HG02970 (cell line): ENCODE results near the gene CYP26B1.

Experiments
- ATAC-seq: cut with Tn5 transposase; IDR thresholded peaks from one replicate; pipeline ENCODE4 v1.9.1; 2021; ENCODE audit warnings: mild to moderate bottlenecking, moderate library complexity, moderate number of reproducible peaks; ENCODE audit not compliant: unreplicated experiment, low FRiP score

The CYP26B1 gene

GRCh38 chr2:72113847-72114692 lies 33.6 kb downstream of the CYP26B1 start:
- ATAC-seq, result no peak

- no peak for ATAC-seq
These were observed 34.4 kb downstream of the CYP26B1 start for GRCh38 chr2:72112981-72113846.

DNA sequence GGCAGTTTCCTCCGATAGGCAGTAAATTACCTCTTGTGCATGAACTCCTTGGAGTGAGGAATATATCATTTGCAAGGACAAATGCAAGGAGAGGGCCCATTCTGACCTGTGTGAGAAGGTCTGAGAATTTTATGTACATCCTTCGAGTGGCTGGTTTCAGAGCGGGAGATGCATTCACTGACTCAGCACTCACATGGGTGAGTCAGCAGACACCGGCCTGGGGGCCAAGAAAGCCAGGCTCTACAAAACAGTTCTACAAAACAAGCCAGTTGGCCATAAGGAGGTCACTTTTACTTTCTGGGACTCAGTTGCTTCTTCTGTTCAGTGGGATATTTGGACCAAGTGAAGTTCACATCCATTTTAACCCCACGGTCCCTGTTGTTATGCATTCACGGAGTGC lies 35.3 kb downstream of the CYP26B1 start:
- ATAC-seq, result no peak

DNA sequence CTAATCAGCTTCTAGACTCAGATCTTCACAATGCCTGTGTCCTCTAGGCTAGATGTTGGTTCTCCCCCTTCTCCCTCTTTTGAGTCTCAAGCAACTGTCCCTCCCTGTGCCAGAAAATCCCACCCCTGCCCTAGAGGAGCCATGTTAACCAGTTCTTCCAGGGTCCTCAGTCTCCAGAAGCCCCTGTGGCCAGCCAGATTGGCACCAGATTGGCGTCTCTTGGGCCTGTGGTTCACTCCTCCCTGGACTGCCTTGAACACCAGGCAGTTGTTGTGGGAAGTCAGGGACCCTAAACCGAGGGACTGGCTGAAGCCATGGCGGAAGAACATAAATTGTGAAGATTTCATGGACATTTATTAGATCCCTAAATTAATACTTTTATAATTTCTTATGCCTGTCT lies 36.6 kb downstream of the CYP26B1 start:
- ATAC-seq, result no peak

GRCh38 chr2:72109904-72110303 lies 37.8 kb downstream of the CYP26B1 start:
- ATAC-seq, result no peak

DNA sequence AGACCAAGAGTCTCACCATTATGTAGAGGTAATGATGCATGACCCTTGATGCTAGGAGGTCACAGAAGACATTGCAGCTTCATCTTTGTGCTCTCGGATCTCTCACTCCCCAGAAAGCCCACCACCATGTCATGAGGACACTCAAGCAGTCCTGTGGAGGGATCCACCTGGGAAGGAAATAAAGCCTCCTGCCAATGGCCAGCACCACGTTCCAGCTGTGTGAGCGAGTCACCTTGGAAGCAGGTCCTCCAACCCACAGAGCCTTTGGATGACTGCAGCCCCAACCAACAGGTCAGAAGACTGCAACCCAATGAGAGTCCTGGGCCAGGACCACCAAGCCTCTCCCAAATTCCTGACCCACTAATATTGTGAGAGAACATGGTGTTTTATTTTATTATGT lies 38.4 kb downstream of the CYP26B1 start:
- no peak for ATAC-seq

- no peak for ATAC-seq
These were observed 39.5 kb downstream of the CYP26B1 start for GRCh38 chr2:72108121-72108520.

DNA sequence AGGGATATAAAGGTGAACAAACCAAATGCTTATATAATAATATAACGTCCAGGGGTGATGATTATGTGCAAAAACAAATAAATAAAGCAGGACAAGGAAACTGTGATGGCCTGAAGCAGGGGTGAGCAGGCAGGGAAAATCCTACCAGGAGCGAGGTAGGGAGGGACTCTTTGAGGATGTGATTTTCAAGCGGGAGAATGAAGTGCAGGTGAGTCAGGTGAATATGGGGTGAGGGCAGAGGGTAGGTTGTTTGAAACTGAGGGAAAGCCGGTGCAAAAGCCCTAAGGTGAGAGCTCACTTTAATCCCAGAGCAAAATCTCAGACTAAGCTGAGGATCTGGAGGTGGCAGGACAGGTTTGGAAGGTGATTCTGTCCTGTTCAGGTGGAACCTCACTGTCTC lies 40.7 kb downstream of the CYP26B1 start:
- no peak for ATAC-seq

GRCh38 chr2:72104821-72105588 lies 42.7 kb downstream of the CYP26B1 start:
- ATAC-seq, result no peak

DNA sequence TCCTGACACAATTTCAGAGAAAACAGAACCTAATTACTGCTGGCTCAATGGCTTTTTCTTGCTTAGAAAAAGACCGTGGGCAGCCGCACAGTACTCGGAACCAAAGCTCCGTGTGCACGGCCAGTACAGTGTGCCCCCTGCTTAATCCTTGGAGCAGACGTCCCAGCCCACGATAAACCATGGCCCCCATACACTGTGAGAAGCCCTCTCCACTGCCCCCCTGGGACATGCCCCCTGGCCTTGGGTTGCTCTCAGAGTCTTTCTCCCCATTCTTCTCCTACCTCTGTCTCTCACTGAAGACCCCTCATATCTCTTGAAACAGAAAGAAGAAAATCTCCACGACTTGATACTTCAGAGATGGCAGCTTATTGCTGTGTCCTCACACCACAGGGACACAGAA lies 44.0 kb downstream of the CYP26B1 start:
- no peak for ATAC-seq

- no peak for ATAC-seq
These were observed 44.5 kb downstream of the CYP26B1 start for GRCh38 chr2:72103161-72103560.

GRCh38 chr2:72098935-72099334 lies 48.7 kb downstream of the CYP26B1 start:
- ATAC-seq, result no peak

- ATAC-seq, result no peak
These were observed 50.4 kb downstream of the CYP26B1 start for GRCh38 chr2:72097276-72097675.

- no peak for ATAC-seq
These were observed 51.5 kb downstream of the CYP26B1 start for GRCh38 chr2:72096181-72096580.

GRCh38 chr2:72095364-72095763 lies 52.3 kb downstream of the CYP26B1 start:
- ATAC-seq, result no peak

- no peak for ATAC-seq
These were observed 53.0 kb downstream of the CYP26B1 start for GRCh38 chr2:72094701-72095100.

GRCh38 chr2:72092111-72092510 lies 55.6 kb downstream of the CYP26B1 start:
- ATAC-seq, result no peak

DNA sequence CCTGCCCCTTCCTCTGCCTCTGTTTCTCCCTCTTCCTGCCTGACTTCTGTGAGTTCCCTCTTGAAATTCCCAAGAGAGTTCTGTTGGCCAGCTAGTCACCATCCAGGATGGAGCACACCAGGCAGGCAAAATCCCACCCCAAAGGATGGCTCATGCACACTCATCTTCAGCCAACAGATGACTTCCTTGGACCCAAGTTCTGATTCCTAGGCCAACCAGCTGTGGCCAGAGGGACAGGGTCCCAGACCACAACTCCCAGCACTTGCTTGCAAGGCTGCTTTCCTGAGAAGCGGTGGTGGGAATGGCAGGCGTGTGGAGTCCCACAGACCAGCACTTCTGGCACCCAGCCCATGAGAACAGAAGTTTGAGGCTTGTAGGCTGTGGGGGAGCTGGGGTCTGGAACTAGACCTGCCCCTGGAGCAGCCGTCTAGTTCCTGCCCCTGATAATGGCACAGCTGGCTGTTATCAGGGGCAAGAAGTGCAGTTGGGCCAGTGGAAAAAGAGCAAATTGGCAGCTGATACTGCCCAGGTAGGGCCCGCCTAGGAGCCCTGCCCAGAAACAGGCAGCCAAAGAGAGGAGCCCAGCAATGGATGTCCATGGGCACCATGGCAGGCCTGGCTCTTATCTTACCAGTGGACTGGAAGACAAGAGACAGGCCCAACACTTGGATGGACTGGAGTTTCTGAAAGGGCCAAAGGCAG lies 56.7 kb downstream of the CYP26B1 start:
- no peak for ATAC-seq

GRCh38 chr2:72090271-72090720 lies 57.4 kb downstream of the CYP26B1 start:
- no peak for ATAC-seq

DNA sequence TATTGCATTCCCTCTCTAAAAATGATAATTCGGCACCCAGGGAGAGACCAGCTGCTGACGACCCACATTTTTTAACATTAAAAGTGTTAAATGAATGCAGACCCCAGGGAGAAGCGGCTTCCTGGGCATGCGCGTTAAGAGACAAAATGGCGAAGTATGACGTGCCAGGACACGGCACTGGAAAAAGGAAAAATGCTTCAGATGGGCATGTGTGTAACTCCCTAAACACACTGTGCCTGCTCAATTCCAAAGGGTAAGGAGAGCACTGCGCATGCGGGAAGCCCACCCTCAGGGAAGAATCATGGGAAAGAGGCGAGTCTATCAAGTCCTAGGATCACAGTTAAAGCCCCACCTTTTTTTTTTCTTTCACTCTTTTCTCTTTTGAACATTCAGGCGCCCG lies 58.1 kb downstream of the CYP26B1 start:
- no peak for ATAC-seq
